HUES64 (cell line): ENCODE results near the gene STRA8.
"Not testable (repeated sequence)": the region's sequence is repeated elsewhere in the genome, so short reads cannot be mapped to it uniquely, and the experiment has no call there.

Experiments
- H3K27ac ChIP-seq: 2 replicates; pipeline ENCODE4 v1.7.0; 2013; ENCODE audit warnings: low read depth, low read length, inconsistent platforms
- H3K27me3 ChIP-seq: 2 replicates; pipeline ENCODE4 v1.6.1; 2013; ENCODE audit warnings: mild to moderate bottlenecking, low read length; ENCODE audit not compliant: insufficient read depth
- H3K36me3 ChIP-seq: 2 replicates; pipeline ENCODE4 v1.6.1; 2013; ENCODE audit warnings: mild to moderate bottlenecking, low read length; ENCODE audit not compliant: insufficient read depth
- H3K4me1 ChIP-seq: 2 replicates; pipeline ENCODE4 v1.6.1; 2013; ENCODE audit warnings: mild to moderate bottlenecking, low read length, moderate library complexity; ENCODE audit not compliant: insufficient read depth
- H3K4me3 ChIP-seq: 2 replicates; pipeline ENCODE4 v1.5.1; 2013; ENCODE audit warnings: mild to moderate bottlenecking, low read length, moderate library complexity
- H3K9ac ChIP-seq: 2 replicates; pipeline ENCODE4 v1.6.1; 2013; ENCODE audit warnings: mild to moderate bottlenecking, low read depth, low read length
- H3K9me3 ChIP-seq: 2 replicates; pipeline ENCODE4 v1.6.1; 2013; ENCODE audit warnings: low read depth, low read length; ENCODE audit not compliant: insufficient read depth
- WGBS: fragments of 150-250, 120-280 bp; methylation state at CpG from one replicate; pipeline ENCODE4 v1.1.7; 2013; ENCODE audit warnings: missing lambda C conversion rate; 5-methylcytosine and 5-hydroxymethylcytosine counted together

Gene STRA8

DNA sequence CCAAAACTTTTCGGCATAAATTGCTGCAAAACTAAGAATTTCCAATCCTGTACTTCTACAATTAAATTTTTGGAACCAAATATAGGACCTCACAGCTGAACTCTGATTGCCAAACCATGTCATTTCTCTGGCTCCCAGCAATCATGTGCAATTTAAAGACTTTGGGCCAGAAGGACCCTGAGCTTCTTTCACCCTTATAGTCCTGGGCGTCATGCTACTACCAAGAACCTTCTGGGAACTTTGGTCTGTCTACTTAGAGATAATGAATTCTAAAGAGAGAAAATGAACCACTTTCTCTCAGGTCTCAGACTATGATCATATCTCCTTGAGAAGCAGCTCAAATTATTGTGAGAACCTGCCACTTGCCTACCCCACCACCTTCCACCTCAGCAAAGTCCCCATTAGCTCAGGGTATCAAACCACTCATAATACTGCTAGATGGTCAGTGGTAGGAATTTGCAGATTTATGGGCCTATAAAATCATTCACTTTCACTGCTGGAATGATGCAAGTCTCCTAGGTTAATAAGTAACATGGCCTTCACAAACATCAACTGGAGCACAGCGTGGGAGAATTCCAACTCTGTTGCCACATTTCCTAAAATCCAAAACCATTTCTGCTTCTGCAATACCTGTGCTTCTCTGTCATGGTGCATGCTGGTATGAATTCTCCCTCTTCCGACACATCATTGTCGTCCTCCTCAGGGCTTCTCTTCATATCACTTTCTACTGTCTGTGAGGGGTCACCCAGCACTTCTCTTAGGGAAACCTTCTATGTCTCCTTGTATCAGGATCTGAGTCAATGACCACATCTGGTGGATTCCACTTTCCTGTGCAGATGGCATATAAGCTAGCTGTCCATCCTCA lies 15.8 kb upstream of the STRA8 start:
- WGBS: 91% methylated on average over 5 of the region's 5 CpGs
- Histone ChIP-seq H3K9me3 (0 out of 2 replicates have a peak, but pooled peaks cover 2% of the 10 kb centered on the region), H3K27ac (no peak overlapping the region), H3K36me3 (no peaks in the 10 kb centered on the region), H3K4me3 (no peak overlapping the region), H3K4me1 (peaks cover 10% of the 10 kb centered on the region; the same call in 1 of the 2 replicates), H3K27me3 (no peaks in the 10 kb centered on the region), H3K9ac (no peak overlapping the region)

GRCh38 chr7:135224027-135224426 lies 9.6 kb upstream of the STRA8 start:
- Histone ChIP-seq H3K9ac (no peak overlapping the region), H3K27me3 (no peaks in the 10 kb centered on the region), H3K9me3 (0 out of 2 replicates have a peak, but pooled peaks cover 2% of the 10 kb centered on the region), H3K4me3 (no peak overlapping the region), H3K4me1 (peaks cover 10% of the 10 kb centered on the region; the same call in 1 of the 2 replicates), H3K36me3 (no peaks in the 10 kb centered on the region), H3K27ac (no peak overlapping the region)
- 100% methylated on average over 1 of the region's 1 CpG for WGBS

DNA sequence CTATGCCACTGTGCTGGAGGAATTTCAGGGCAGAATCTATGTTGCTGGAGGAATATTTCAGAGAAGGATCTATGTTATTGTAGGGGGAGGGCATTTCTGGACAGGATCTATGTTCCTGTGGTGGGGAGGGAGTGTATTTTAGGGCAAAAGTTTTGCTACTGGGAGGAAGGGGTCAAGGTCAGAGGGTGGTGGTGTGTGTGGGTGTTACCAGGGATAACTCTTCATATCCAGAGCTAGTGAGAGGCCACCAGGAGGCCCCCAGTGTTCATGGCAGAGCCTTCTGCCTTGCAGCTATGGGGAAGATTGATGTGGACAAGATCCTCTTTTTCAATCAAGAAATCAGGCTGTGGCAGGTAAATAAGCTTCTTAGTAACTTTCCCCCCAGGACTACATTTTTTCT lies 2.0 kb upstream of the STRA8 start:
- Histone ChIP-seq H3K4me1 (no peaks in the 10 kb centered on the region), H3K36me3 (no peaks in the 10 kb centered on the region), H3K9ac (no peak overlapping the region), H3K9me3 (no peaks in the 10 kb centered on the region), H3K4me3 (no peak overlapping the region), H3K27me3 (no peaks in the 10 kb centered on the region), H3K27ac (no peak overlapping the region)

DNA sequence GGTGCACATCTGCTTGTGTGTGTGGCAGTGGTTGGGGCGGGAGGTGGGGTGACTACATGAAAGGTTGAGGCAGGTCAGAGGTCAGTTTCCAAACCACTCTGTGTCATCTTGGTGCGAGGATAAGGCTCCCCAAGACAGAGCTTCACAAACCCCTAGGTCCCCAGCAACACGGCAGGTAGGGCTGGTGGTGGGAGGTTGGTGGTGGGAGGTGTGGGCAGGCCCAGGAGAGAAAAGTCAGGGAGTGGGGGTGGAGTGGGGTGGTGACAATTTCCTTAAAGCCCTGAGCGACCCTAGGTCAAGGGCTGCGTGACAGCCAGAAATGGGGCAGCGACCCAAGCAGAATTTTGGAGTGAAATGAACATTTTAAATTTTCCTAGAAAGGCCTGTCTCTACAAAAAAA lies 1.6 kb upstream of the STRA8 start:
- Histone ChIP-seq H3K4me1 (no peaks in the 10 kb centered on the region), H3K27me3 (no peaks in the 10 kb centered on the region), H3K27ac (no peak overlapping the region), H3K9me3 (no peaks in the 10 kb centered on the region), H3K9ac (no peak overlapping the region), H3K36me3 (no peaks in the 10 kb centered on the region), H3K4me3 (no peak overlapping the region)
- 94% methylated on average over 6 of the region's 6 CpGs for WGBS

DNA sequence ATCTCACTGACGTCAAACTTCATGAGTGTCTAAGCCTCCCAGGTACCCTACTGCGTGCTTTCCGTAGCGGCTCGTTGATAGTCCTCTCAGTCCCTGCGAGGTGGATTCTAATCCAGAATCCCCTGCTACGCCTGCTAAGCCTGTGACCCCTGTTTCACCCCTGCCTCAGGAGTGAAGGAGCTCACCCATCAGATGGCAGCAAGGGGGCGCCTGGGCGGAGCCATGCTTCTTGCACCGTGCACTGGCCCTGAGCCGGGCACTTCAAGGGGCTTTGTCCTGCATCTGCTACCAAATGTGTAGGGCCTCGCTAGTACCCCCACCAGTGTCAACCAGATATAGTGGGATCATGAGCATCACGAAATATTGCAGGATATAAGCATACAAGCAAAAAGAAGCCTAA lies 918 bp upstream of the STRA8 start:
- H3K27ac ChIP-seq: no peak overlapping the region
- H3K9ac ChIP-seq: no peak overlapping the region
- no peaks in the 10 kb centered on the region for H3K9me3 ChIP-seq
- 86% methylated on average over 13 of the region's 13 CpGs for WGBS
- H3K27me3 ChIP-seq: no peaks in the 10 kb centered on the region
- H3K4me1 ChIP-seq: no peaks in the 10 kb centered on the region
- no peaks in the 10 kb centered on the region for H3K36me3 ChIP-seq
- H3K4me3 ChIP-seq: no peak overlapping the region

DNA sequence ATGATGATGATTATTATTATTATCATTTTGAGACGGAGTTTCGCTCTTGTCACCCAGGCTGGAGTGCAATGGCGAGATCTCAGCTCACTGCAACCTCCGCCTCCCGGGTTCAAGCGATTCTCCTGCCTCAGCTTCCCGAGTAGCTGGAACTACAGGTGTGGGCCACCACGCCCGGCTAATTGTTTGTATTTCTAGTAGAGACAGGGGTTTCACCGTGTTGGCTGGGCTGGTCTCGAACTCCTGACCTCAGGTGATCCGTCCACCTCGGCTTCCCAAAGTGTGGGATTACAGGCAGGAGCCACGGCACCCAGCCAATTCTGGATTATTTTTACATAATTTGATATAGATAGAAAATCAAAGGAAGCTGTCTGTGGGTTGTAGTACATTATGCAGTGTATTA lies 457 bp downstream of the STRA8 start:
- H3K9me3 ChIP-seq, H3K36me3 ChIP-seq, H3K27me3 ChIP-seq, H3K4me1 ChIP-seq, H3K27ac ChIP-seq, H3K9ac ChIP-seq, H3K4me3 ChIP-seq: not testable (repeated sequence)
- 96% methylated on average over 14 of the region's 14 CpGs for WGBS

- Histone ChIP-seq H3K27ac (no peak overlapping the region), H3K9ac (no peak overlapping the region), H3K36me3 (no peaks in the 10 kb centered on the region), H3K9me3 (no peaks in the 10 kb centered on the region), H3K4me1 (peaks cover 5% of the 10 kb centered on the region; the same call in 1 of the 2 replicates), H3K27me3 (no peaks in the 10 kb centered on the region), H3K4me3 (no peak overlapping the region)
- WGBS: 95% methylated on average over 4 of the region's 4 CpGs
Measured at GRCh38 chr7:135234727-135235126, 1.1 kb downstream of the STRA8 start.

DNA sequence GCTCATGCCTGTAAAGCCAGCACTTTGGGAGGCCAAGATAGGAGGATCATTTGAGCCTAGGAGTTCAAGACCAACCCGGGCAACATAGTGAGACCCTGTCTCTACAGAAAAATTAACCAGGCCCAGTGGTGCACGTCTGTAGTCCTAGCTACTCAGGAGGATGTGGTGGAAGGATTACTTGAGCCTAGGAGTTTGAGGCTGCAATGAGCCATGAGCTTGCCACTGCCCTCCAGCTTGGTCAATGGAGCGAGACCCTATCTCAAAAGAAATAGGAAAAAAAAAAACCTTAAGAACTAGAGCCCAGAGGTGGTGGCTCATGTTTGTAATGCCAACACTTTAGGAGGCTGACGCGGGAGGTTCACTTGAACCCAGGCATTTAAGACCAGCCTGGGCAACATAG lies 2.2 kb downstream of the STRA8 start:
- Histone ChIP-seq H3K36me3 (no peaks in the 10 kb centered on the region), H3K4me1 (peaks cover 9% of the 10 kb centered on the region), H3K9ac (no peak overlapping the region), H3K4me3 (no peak overlapping the region), H3K27ac (no peak overlapping the region), H3K27me3 (no peaks in the 10 kb centered on the region), H3K9me3 (no peaks in the 10 kb centered on the region)
- 97% methylated on average over 5 of the region's 5 CpGs for WGBS

DNA sequence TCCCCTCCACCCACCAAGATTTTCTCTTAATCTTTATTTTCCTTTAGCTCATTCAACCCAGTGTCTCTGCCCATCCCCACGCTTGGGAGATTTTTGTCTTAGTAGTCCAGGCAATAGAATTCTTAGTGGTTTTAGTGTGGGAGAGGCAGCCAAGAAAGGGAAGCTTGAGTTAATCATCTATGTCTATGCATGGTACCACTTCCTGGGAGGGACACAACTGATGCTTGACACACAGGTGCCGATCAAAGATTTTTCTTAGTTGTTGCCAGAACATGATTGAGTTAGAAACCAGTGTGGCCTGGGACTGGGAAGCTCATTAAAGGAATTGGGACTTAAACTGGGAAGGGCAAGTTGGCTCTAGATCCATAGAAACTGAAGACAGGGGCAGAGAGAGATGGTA lies 3.1 kb downstream of the STRA8 start:
- Histone ChIP-seq H3K4me1 (peaks cover 9% of the 10 kb centered on the region), H3K9me3 (no peaks in the 10 kb centered on the region), H3K9ac (no peak overlapping the region), H3K4me3 (no peak overlapping the region), H3K27me3 (no peaks in the 10 kb centered on the region), H3K36me3 (no peaks in the 10 kb centered on the region), H3K27ac (no peak overlapping the region)
- 92% methylated on average over 2 of the region's 2 CpGs for WGBS

DNA sequence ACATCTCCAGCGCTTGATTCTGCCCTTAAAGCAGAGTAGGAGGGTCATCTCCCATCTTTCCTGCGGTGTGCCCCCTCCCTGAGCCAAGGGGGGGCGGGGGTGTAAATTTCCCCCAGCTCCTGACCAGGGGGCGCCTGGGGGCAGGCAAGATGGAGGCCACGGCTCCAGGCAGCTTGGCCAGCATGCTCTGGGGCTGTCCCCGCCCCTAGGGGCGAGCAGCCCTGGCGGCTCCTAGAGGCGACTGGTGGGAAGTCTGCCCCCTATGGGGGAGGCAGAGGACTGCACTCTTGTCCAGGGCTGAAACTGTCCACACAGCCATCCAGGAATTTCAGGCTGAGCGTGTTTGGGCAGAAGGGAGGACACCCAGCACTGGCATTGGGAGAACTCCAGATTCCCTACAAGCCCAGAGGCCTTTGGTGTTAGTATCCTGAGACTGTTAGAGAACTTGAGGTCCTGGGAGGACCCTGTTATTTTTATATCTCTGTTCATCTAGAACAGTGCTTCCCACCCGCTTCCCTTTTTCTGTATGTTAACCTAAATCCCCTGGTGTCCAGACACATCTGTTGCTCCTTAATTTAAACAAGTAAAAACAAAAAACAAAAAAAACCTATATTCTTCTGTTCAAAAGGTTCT lies 4.6 kb downstream of the STRA8 start:
- H3K27me3 ChIP-seq: no peaks in the 10 kb centered on the region
- 93% methylated on average over 11 of the region's 11 CpGs for WGBS
- peaks cover 9% of the 10 kb centered on the region for H3K4me1 ChIP-seq

DNA sequence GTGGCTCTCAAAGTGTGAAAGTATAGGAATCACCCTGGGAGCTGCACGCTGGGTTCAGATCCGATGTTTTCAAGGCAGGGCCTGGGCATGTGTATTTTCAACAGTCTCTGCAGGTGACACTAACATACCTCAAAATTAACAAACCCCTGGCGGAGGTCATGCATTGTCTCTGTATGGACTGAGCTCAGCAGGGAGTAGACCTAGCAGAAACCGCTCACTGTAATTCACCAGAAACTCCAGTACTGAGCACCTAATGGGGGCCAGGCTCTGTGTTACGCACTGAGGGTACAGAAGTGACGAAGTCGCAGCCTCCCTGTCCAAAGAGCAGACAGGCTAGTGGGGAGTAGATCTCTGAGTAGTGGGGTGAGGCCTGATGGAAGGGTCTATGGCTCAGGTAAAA lies 5.6 kb downstream of the STRA8 start:
- Histone ChIP-seq H3K27ac (no peak overlapping the region), H3K9me3 (no peaks in the 10 kb centered on the region), H3K4me3 (no peak overlapping the region), H3K36me3 (no peaks in the 10 kb centered on the region), H3K4me1 (peaks cover 9% of the 10 kb centered on the region), H3K9ac (no peak overlapping the region), H3K27me3 (no peaks in the 10 kb centered on the region)
- WGBS: 90% methylated on average over 7 of the region's 7 CpGs

More for the DNA sequence above, 4.6 kb downstream of the STRA8 start:
- Histone ChIP-seq H3K36me3 (no peaks in the 10 kb centered on the region), H3K9me3 (no peaks in the 10 kb centered on the region), H3K27ac (no peak overlapping the region), H3K9ac (no peak overlapping the region), H3K4me3 (no peak overlapping the region)
